Measurements from ENCODE around the gene SC5D. TPM values are rescaled to one million over a fixed set of nuclear protein-coding genes. Genes with fewer than 3 reads are reported as not detected.

Gene SC5D
- total RNA-seq, 1 donor from 2014 or later = 18.7 TPM

- Histone ChIP-seq H3K27ac (replicated peaks) (peak overlapping the region; percentile 84), H3K4me1 (peaks cover 26% of the 10 kb centered on the region), H3K27me3 (ENCODE audit: low read depth) (no peaks in the 10 kb centered on the region), H3K36me3 (no peaks in the 10 kb centered on the region), H3K9me3 (replicated peaks) (no peaks in the 10 kb centered on the region), H3K4me3 (peak overlapping the region; percentile 81)
- no peak for DNase-seq
- intact Hi-C loops (cut with micrococcal nuclease) = no loop called here
- TF ChIP-seq, protein P1, sequence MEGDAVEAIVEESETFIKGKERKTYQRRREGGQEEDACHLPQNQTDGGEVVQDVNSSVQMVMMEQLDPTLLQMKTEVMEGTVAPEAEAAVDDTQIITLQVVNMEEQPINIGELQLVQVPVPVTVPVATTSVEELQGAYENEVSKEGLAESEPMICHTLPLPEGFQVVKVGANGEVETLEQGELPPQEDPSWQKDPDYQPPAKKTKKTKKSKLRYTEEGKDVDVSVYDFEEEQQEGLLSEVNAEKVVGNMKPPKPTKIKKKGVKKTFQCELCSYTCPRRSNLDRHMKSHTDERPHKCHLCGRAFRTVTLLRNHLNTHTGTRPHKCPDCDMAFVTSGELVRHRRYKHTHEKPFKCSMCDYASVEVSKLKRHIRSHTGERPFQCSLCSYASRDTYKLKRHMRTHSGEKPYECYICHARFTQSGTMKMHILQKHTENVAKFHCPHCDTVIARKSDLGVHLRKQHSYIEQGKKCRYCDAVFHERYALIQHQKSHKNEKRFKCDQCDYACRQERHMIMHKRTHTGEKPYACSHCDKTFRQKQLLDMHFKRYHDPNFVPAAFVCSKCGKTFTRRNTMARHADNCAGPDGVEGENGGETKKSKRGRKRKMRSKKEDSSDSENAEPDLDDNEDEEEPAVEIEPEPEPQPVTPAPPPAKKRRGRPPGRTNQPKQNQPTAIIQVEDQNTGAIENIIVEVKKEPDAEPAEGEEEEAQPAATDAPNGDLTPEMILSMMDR (IDR thresholded peaks at IDR 0.05; ENCODE audit: borderline replicate concordance) = no peak
Observed at GRCh38 chr11:121291896-121292494, 576 bp upstream of the SC5D start.

DNA sequence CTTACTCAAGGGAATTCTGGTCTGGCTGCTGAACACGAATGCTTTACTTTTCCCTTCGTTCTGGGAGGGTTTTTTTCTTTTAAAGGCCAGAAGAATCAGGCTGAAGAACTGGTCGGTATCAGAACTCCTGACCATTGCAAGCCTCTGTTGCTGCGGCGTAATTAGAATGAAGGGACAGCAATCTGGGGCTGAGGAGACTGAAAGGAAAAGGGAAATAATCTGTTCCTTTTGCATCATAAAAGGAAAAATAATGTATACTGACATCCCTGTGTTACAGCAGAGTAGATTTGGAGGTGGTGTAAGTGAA is 670 bp downstream of the SC5D start:
- Histone ChIP-seq H3K9me3 (replicated peaks) (no peaks in the 10 kb centered on the region), H3K4me1 (peaks cover 26% of the 10 kb centered on the region), H3K27me3 (ENCODE audit: low read depth) (no peaks in the 10 kb centered on the region), H3K4me3 (peak overlapping the region; percentile 81), H3K36me3 (no peaks in the 10 kb centered on the region), H3K27ac (replicated peaks) (peak overlapping the region; percentile 84)
- no peak for DNase-seq
- intact Hi-C loops (cut with micrococcal nuclease) = no loop called here
- TF ChIP-seq, protein P1 (IDR thresholded peaks at IDR 0.05; ENCODE audit: borderline replicate concordance) = no peak

GRCh38 chr11:121295246-121296029 is 2.9 kb downstream of the SC5D start:
- Histone ChIP-seq H3K9me3 (replicated peaks) (no peaks in the 10 kb centered on the region), H3K4me3 (no peak overlapping the region), H3K27ac (replicated peaks) (no peak overlapping the region), H3K27me3 (ENCODE audit: low read depth) (no peaks in the 10 kb centered on the region), H3K4me1 (peaks cover 36% of the 10 kb centered on the region), H3K36me3 (no peaks in the 10 kb centered on the region)
- intact Hi-C loops (cut with micrococcal nuclease) = no loop called here
- TF ChIP-seq, protein P1 (IDR thresholded peaks at IDR 0.05; ENCODE audit: borderline replicate concordance) = no peak
- DNase-seq = no peak

DNA sequence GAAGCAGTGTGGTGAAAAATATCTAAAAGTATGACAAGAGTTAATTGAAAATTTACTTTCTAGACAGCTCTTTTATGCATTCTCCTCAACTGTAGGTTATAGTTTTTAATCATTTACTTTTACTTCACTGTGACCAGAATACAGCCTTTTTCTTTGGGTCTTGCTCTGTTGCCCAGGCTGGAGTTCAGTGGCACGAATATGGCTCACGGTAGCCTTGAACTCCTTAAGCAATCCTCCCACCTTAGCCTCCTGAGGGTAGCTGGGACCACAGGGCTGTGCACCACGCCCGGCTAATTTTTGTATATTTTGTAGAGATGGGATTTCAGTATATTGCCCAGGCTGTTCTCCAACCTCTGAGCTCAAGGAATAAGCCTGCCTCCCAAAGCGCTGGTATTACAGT is 5.3 kb downstream of the SC5D start:
- intact Hi-C loops (cut with micrococcal nuclease) = no loop called here
- no peaks in the 10 kb centered on the region for H3K27me3 ChIP-seq (ENCODE audit: low read depth)
- H3K27ac ChIP-seq (replicated peaks) = no peak overlapping the region
- TF ChIP-seq, protein P1 (IDR thresholded peaks at IDR 0.05; ENCODE audit: borderline replicate concordance) = no peak
- H3K4me3 ChIP-seq = no peak overlapping the region
- DNase-seq = no peak
- H3K36me3 ChIP-seq = no peaks in the 10 kb centered on the region
- H3K9me3 ChIP-seq (replicated peaks) = no peaks in the 10 kb centered on the region
- peaks cover 36% of the 10 kb centered on the region for H3K4me1 ChIP-seq

GRCh38 chr11:121298774-121299173 is 6.2 kb downstream of the SC5D start:
- H3K9me3 ChIP-seq (replicated peaks) = no peaks in the 10 kb centered on the region
- H3K27me3 ChIP-seq (ENCODE audit: low read depth) = no peaks in the 10 kb centered on the region
- DNase-seq = no peak
- peaks cover 3% of the 10 kb centered on the region for H3K36me3 ChIP-seq
- no peak overlapping the region for H3K4me3 ChIP-seq
- H3K27ac ChIP-seq (replicated peaks) = no peak overlapping the region
- TF ChIP-seq, protein P1 (IDR thresholded peaks at IDR 0.05; ENCODE audit: borderline replicate concordance) = no peak
- intact Hi-C loops (cut with micrococcal nuclease) = no loop called here
- peaks cover 26% of the 10 kb centered on the region for H3K4me1 ChIP-seq

Data from left ventricle myocardium inferior (tissue), 1 donor.